ENCODE data around the gene RBM22.
"Not testable (repeated sequence)": the region's sequence is repeated elsewhere in the genome, so short reads cannot be mapped to it uniquely, and the experiment has no call there.

RBM22 gene

DNA sequence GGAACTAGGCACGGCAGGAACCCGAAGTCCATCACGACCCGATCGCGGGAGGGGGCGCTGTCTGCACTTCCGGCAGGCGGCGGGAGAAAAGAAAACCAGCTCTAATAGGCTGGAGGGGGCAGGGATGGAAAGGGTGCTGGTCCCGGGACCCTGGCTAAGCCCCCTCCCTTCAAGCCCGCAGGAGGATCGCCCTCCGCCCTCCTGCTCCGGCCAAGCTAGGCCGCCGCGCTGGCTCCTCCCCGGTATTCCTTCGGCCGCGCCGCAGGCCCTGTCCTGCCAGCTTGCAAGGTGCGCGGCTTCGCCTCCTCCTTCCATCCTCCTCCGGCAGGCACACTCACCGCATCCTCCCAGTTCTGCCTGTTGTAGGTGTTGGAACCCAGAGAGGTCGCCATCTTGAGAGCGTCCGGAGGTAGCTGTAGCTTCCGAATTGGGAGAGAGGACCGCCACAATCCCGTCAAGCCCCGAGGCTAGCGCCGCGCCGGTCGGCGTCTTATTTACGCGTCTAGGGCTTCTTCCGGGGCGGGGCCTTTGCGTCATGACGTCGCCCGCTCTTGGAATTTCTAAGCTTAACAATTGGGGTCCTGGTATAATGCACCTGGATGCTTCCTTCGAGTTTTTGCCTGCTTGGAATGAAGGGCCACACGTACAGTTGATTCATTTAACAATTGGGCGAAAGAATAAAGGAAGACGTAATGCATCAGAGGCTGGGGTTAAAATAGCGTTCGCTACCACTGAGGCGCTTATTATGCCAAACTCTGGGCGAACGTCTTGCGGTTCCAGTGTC, at the start of gene RBM22:
Gene RBM22, minus strand, starts transcription at position 469 of the 784 bp plus-strand sequence. Its CDS starts 77 bp downstream, at position 392.
- DNase-seq (ENCODE audit: low spot score) = peak; percentile 88

DNA sequence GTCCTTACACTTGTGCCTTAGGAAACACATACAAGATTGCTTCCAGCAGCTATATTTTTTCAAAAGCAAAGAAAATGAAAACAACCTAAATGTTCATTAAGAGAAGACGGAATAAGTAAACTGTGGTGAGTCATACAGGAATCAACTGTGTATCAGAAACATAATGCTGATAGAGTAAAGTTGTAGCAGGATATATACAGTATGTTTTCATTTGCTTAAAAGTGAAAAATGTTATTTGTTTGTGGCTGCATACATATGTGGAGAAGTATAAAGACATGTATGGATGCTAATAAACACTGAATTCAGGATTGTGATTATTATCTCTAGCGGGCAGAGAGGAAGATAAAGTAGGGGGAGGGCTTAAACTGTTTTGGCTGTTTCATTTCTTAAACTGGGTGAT, 49.6 kb upstream of the RBM22 start:
- DNase-seq (ENCODE audit: low spot score) = no peak

DNA sequence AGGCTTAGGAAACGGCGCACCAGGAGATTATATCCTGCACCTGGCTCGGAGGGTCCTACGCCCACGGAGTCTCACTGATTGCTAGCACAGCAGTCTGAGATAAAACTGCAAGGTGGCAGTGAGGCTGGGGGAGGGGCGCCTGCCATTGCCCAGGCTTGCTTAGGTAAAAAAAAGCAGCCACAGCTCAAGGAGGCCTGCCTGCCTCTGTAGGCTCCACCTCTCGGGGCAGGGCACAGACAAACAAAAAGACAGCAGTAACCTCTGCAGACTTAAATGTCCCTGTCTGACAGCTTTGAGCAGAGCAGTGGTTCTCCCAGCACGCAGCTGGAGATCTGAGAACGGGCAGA, 42.3 kb upstream of the RBM22 start:
- DNase-seq (ENCODE audit: low spot score) = not testable (repeated sequence)

DNA sequence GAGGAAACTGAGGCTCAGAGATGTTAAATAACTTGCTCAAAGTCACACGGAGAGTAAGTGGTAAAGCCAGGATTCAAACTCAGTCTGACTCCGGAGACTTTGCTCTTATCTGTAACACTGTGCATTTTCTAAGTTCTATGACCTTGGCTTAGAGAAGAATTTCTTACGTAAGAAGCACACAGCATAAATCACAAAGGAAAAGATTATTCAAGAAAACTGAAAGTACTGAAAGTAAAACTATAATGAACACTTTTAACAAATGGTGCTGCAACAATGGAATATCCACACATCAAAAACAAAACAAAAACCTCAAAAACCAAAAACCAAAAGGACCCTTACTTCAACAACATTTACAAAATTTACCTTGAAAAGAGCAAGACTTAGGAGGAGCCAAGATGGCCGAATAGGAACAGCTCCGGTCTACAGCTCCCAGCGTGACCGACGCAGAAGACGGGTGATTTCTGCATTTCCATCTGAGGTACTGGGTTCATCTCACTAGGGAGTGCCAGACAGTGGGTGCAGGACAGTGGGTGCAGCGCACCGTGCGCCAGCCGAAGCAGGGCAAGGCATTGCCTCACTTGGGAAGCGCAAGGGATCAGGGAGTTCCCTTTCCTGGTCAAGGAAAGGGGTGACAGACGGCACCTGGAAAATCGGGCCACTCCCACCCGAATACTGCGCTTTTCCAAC, 41.7 kb upstream of the RBM22 start:
- DNase-seq (ENCODE audit: low spot score) = not testable (repeated sequence)

DNA sequence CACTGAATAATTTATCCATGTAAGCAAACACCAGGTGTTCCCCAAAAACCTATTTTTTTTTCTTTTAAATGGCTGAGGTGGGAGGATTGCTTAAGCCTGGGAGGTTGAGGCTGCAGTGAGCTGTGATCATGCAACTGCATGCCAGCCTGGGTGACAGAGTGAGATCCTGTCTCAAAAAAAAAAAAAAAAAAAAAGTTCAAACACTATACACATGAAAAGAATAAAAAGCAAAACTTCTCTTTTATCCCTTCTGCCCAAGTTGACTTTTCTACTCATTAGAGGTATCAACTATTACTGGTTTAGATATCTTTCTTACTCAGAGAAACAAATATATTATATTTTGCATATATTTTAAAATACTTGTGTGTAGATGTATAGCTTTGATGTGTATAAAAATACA, 40.1 kb upstream of the RBM22 start:
- no peak for DNase-seq (ENCODE audit: low spot score)

DNA sequence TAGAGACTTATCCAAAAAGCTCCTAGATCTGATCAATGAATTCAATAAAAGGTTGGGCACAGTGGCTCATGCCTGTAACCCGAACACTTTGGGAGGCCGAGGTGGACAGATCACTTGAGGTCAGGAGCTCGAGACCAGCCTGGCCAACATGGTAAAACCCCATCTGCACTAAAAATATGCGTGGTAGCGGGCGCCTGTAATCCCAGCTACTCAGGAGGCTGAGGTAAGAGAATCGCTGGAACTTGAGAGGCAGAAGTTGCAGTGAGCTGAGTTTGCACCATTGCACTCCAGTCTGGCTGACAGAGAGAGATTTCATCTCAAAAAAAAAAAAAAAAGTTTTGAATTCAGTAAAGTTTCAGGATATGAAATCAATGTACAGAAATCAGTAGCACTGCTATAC, 38.0 kb upstream of the RBM22 start:
- DNase-seq (ENCODE audit: low spot score) = no peak

DNA sequence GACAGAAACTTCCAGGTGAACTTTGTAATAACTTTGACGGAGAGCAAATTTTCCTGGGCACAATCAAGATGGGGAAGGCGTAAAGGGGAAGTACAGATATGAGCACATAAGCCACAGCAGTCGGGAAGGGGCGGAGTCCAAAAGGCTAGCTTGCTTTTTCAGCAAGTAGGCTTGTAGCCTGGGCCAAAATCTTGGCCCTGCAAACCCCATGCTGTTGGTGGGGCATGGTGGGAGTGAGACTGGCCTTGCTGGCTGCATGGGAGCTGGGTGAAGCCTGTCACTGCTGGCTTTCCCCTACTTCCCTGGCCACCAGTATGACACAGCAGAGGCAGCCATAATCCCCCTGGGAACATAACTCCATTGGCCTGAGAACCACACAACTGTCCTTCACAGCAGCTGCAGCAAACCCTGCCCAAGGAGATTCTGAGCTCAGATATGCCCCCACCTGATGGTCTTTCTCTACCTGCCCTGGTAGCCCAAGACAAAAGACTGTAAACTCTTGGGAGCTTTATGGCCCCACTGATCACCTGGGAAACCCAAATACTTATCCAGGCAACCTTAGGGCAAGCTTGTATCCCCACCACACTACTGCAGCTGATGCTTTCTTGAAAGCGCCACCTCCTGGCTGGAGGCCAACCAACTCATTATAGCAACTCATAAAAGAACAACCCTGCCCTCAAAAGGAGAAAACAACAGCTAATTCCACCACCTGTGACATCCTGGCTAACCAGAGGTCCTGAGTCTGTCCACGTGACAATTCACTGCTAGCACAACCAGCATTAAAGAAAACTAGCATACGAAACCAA, 33.9 kb upstream of the RBM22 start:
- no peak for DNase-seq (ENCODE audit: low spot score)

DNA sequence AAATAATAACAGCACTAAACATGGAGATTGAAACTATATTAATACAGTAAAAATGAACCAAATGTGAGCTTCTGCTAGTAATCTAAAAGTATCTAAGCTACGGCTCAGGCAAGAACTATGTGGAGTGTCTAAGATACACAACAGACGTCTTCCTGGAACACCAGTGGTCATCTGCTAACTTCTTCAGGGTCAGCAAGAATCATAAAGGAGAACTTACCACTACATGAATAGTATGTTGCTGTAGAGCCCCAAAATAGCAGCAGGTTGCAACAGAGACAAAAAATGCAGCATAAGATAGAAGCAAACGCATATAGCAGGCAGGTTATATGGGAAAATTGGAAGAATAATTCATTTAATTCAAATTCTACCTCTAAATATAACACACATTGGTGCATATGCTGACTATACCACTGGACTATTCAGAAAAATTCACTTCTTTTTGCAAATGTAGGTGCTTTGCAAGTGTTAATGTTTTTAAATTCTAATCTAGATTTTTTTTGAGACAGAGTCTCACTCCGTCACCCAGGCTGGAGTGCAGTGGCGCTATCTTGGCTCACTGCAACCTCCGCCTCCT, 30.9 kb upstream of the RBM22 start:
- no peak for DNase-seq (ENCODE audit: low spot score)

DNA sequence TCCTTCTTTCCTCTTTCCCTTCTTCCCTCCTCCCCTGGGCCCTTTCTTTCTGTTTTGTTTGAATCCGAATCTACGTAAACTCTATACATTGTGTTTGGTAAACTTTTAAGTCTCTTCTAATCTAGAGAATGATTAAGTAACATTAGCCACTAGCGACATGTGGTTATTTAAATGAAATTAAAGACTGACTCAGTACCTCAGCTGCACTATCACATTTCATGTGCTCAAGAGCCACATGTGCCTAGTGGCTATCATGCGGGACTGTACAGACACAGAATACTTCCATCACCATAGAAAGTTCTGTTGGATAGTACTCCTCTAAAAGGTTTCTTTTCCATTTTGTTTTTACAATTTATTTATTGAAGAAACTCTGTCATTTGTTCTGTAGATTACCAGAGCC, 29.0 kb upstream of the RBM22 start:
- no peak for DNase-seq (ENCODE audit: low spot score)

DNA sequence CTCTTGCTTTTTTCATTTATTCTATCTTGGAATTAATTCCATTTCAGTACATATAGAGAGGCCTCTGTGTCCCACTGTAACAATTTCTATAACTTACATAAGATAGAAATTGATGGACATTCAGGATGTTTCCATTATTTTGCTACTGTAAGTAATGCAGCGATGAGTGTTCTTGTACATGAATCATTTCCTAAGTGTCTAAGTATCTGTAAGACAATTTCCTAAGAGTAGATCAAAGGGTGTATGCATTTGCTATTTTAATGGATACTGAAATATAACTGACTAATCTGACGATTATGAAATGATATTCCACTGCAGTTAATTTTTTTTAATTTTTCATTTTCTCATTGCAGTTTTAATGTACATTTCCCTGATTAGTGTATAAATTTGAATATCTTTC, 23.0 kb upstream of the RBM22 start:
- DNase-seq (ENCODE audit: low spot score) = no peak

DNA sequence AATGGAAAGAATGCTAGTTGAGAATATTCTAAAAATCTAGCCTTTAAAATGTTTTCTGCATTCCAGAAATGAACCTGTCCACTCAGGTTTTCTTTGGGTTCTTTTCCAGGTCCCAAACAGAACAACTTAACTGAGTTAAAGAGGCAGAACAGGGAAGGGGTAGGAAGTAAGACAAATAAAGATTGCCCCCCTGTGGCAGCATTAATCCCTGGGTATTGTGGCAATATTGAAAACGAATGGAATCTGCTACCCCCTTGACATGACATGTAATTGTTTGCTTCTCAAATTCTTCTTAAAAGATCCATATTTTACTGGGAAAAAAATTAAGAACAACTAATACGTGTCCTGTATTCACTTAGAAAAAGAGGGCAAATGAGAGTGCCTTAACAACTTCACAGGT, 9.3 kb upstream of the RBM22 start:
- no peak for DNase-seq (ENCODE audit: low spot score)

DNA sequence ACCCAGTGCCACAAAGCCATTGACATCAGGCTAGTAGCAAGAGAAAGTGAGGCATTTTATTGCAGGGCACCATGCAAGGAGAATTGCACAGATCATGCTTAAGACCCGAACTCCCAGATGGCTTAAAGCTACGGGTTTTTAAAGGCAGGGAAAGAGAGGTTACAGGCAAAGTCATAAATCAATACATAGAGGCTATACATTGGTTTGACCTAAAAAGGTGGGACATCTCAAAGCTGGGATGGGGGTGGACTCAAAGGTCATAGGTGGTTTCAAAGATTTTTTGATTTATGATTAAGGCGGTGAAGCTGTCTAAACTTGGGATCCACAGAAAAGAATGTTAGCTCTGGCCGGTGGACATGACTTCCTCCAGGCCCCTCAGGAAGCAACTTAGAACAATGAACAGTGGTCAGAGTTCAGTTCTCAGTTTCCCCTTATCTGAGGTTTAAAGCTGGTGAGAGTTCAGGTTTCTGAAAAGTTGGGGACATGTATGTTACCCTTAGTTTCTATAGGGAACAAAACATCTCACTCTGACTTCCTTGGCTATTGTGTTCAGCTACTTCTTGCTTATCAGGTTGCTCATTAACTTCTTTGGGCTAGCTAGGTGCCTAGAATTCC, 6.0 kb upstream of the RBM22 start:
- no peak for DNase-seq (ENCODE audit: low spot score)

DNA sequence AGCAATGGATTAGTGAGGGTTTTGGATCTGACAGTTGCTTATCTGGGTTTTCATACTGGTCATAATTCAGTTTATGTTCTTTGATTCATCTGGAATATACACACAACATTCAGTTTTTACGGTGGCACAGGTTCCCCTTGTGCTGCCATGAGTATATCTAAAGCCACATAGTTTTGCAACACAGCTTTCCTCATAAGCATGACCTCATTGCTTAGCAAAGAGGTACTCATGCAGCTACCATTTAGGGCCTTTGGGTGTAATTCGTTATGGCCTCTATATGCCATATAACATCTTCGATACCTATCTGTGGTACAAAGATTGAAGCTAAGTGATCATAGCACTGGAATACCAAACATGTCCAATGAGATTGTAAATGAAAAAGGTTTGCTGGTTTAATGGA, 2.9 kb upstream of the RBM22 start:
- DNase-seq (ENCODE audit: low spot score) = no peak

DNA sequence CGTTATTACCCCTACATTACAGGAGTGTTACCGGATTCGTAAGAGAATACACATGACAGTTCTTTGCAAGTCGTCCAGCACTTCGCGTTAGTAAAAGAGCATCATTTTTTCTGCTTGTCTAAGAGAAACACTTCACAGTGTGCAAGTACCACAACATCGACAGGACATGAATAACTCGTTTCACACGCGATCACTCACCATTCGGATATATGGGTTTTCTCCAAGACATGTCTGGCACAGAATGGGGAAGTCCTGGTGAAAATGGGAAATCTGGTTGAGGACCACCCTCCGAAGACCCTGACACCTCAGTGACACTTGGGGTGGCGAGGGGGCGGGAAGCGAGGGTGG, 642 bp downstream of the RBM22 start:
- no peak for DNase-seq (ENCODE audit: low spot score)

DNA sequence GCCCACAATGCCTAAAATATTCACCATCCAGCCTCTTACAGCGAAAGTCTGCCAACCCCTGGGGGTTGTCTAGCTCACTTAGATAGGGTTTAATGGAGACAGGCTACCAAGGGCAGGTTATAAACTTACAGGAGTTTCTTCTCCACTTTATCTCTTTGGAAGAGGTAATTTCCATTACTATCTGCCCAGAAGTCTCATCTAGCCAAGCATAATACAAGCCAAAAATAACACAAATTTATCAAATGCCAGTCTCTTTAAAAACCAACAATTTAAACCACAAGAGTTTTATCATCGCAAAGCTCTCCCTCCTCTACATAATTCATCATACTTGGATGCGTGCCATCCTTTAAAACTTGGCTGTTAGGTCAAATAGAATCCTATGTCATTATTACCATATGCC, 6.2 kb downstream of the RBM22 start:
- DNase-seq (ENCODE audit: low spot score) = no peak

DNA sequence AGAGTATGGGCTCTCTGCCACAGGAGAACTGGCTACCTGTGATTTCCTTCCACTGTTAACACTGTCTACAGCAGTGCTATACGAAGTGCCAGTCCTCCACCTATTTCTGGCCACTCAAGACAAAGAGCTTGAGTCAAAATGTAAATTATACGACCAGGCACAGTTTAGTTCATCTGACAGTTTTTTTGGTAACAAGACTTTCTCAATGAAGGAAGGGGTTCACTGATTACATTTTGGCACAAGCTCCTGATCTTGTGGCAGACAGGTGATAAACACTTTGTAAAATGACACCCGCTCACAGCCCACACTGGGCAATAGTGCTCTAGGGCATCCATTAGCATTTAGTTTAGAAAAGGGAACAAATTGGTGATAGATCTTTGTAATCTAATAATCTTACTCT, 8.6 kb downstream of the RBM22 start:
- DNase-seq (ENCODE audit: low spot score) = no peak

DNA sequence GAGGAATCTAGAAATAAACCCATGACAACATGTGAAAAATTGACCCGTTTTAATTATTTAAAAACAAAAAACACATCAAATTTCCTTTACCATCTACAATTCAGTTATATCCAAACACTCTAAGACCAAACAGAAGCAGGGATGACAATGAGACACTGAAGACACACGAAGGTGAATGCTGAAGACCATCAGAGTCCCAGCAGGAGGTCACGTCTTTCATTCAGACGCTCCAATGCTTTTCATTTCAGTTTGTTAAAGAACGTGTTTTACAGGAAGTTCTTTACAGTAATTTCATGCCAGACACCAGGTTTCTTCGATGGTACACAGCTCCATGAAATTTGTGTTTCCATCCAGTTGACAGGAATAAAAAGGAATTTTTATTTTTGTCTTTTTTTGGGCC, 10.1 kb downstream of the RBM22 start:
- DNase-seq (ENCODE audit: low spot score) = no peak

DNA sequence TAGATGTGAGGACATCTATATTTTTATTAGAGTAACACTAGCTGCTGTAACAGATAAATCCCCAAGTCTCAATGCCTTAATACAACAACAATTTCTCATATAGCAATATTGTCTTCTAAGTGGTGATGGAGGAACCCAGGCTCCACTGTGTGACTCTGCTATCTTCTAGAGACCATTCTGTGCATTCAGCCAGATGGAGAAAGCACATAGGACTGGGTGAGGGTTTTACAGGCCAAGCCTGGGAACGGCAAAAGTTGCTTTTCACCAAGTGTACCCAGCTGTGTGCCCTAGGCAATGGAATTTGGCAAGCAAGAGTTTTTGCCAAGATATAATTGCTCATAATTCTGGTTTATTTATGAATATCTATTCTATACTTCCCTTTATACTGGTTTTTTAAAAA, 11.7 kb downstream of the RBM22 start:
- no peak for DNase-seq (ENCODE audit: low spot score)

DNA sequence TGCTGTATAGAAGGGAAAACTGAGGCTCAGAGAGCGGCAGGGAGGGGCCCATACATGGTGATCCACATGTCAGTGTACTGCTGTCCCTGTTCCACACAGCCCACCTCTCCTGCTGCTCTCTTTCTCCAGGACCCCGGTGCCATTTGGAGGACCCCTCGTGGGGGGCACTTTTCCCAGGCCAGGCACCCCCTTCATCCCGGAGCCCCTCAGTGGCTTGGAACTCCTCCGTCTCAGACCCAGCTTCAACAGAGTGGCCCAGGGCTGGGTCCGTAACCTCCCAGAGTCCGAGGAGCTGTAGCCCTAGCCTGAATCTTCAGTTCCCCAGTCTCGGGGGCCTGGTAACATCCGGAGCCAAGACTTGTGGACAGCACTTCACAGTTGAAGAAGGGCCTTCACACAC, 24.3 kb downstream of the RBM22 start:
- no peak for DNase-seq (ENCODE audit: low spot score)

DNA sequence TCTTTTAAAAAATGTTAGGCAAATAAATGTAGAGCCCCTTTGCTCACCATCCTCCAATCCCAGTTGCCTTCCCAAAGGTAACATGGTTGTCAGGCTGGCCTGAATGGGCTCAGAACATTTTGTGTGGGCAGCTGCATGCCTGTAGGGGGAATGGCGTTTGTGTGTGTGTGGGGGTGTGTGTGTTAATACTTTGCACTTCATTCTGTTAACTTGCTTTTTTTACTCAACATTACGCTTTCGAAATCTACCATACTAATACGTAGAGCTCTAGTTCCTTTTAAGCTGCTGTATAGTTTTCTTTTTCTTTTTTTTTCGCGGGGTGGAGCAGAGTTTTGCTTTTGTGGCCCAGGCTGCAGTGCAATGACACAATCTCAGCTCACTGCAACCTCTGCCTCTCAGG, 25.8 kb downstream of the RBM22 start:
- DNase-seq (ENCODE audit: low spot score) = no peak

DNA sequence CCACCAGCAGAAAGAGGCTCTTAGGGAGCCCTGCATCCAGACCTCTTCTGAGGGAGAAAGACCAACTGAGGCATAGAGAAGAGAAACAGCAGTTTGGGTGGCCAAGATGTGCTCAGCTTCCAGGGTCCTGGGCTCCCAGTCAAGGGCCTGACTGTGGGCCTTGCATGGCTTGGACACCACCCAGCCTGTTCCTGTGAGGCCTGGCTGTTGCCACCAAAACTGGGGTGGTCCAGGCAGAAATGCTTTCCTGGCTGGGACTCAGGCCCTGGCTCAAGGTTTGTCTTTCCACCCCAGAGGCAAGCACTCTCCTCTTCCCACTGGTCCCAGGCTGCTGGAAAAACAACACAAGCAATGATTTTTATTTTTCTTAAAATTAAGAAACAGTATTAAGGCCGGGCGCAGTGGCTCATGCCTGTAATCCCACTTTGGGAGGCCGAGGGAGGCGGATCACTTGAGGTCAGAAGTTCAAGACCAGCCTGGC, 26.5 kb downstream of the RBM22 start:
- DNase-seq (ENCODE audit: low spot score) = no peak

DNA sequence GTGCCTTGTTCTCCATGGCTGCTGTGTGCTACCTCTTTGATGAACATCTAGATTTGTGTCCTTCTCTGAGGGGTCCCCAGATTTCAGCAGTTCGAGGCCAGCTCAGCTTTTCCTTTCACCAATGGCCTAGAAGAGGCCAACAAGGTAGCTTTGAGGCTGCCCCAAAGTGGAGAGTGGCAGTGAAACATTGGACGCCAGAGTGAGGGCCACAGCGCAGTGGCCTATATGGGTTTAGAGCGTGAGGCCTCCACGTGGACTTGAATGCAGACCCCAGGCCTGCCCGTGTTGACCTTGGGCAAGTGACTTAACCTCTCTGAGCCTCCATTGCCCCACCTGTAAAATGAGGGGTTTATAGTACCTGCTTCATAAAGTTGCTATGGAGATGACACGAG, 28.0 kb downstream of the RBM22 start:
- DNase-seq (ENCODE audit: low spot score) = no peak
